Spleen (tissue), 11 donors: ENCODE measurements around the gene GRIA4. TPM values are rescaled to one million over a fixed set of nuclear protein-coding genes. Genes with fewer than 3 reads are reported as not detected.

Source experiments
- DNase-seq: peaks from one replicate; pipeline ENCODE4 v3.0.0-alpha.2; 2020
- H3K27ac ChIP-seq, 8 donors: fragments of 200-600 bp; sonication (generic) in 7 of 8; 1 replicate in 4 of 8; 2 replicates in 4 of 8; pipeline versions ENCODE4 v1.5.0 to v1.8.0; 2016 to 2021; ENCODE audit warnings: inconsistent platforms in 4 of 8, mild to moderate bottlenecking in 4 of 8, moderate library complexity in 1 of 8
- H3K27me3 ChIP-seq, 7 donors: fragments of 200-600 bp; sonication (generic) in 6 of 7; replicated peaks in 1 of 7; 1 replicate in 4 of 7; 2 replicates in 3 of 7; pipeline versions ENCODE4 v1.5.0 to v1.8.0; 2016 to 2021; ENCODE audit warnings: inconsistent platforms in 3 of 7, mild to moderate bottlenecking in 1 of 7
- H3K36me3 ChIP-seq, 6 donors: fragments of 200-600 bp; sonication (generic) in 5 of 6; 1 replicate in 4 of 6; 2 replicates in 2 of 6; pipeline versions ENCODE4 v1.5.0 to v1.8.0; 2016 to 2021; ENCODE audit warnings: inconsistent platforms in 2 of 6
- H3K4me1 ChIP-seq, 6 donors: fragments of 200-600 bp; sonication (generic) in 5 of 6; 1 replicate in 3 of 6; 2 replicates in 3 of 6; pipeline versions ENCODE4 v1.5.0 to v1.8.0; 2016 to 2021; ENCODE audit warnings: inconsistent platforms in 3 of 6
- H3K4me3 ChIP-seq, 8 donors: fragments of 200-600 bp; sonication (generic) in 7 of 8; 1 replicate in 4 of 8; 2 replicates in 4 of 8; pipeline versions ENCODE4 v1.5.0 to v1.8.0; 2016 to 2021; ENCODE audit warnings: inconsistent platforms in 4 of 8, mild to moderate bottlenecking in 4 of 8, moderate library complexity in 2 of 8
- H3K9me3 ChIP-seq, 8 donors: fragments of 200-600 bp; sonication (generic) in 7 of 8; 1 replicate in 4 of 8; 2 replicates in 4 of 8; pipeline versions ENCODE4 v1.5.0 to v1.8.0; 2016 to 2021; ENCODE audit warnings: inconsistent platforms in 4 of 8
- POLR2A ChIP-seq, 3 donors: fragments of 450-650 bp; IDR thresholded peaks; one replicate each; pipeline ENCODE4 v1.5.1; 2017; ENCODE audit warnings: antibody characterized with exemption in 3 of 3, mild to moderate bottlenecking in 1 of 3
- POLR2AphosphoS5 ChIP-seq, 3 donors: sonication (generic); formaldehyde crosslinking; IDR thresholded peaks; one replicate each; pipeline ENCODE4 v1.5.1; 2017; ENCODE audit warnings: antibody characterized with exemption in 3 of 3
- WGBS, 5 donors: extraction: QIAGEN DNeasy Blood & Tissue Kit in 3 of 5; methylation state at CpG; one replicate each; pipeline versions ENCODE4 v1.1.5 to v1.1.7; 2013 to 2018; 5-methylcytosine and 5-hydroxymethylcytosine counted together
- intact Hi-C: fragments of 100-400 bp; cut with DNase I; formaldehyde crosslinking; loops from one replicate; pipeline ENCODE4 v1.15.0; 2023; ENCODE audit warnings: low total_unique reads
- polyA plus RNA-seq, 3 donors: library from polyadenylated mRNA; stranded (reverse); fragments of 200-250 nt; gene quantifications; one replicate each; pipeline ENCODE4 v1.2.1, GENCODE V29; 2013
- total RNA-seq, 7 donors: library from RNA; depleted of rRNA in 3 of 7; stranded (reverse); fragments of >200 nt in 3 of 7; fragmentation: NEBNext Ultra II Directional in 4 of 7; extraction: Animal tissue kit (Norgen Biotek cat#: 25700) in 4 of 7; gene quantifications; one replicate each; pipeline versions ENCODE4 v1.1.0 to v1.2.1, GENCODE V29; 2016 to 2021
- TF ChIP-seq, protein P1 (sequence below), 11 experiments: fragments of 200-600 bp in 7 of 11; fragments of 450-650 bp in 4 of 11; sonication (generic) in 4 of 11; IDR thresholded peaks in 8 of 11; conservative IDR thresholded peaks in 3 of 11; 1 replicate in 7 of 11; 2 replicates in 4 of 11; pipeline versions ENCODE4 v1.4.0 to v1.8.0; 2016 to 2021; ENCODE audit warnings: antibody characterized with exemption in 11 of 11, inconsistent platforms in 4 of 11, mild to moderate bottlenecking in 1 of 11
- donor health status: healthy with polysubstance abuse.
- donor health status: DM: no; HTN: no; CAD: no; lungs with moderate emphysema.
- donor health status: DM: no; HTN: no; CAD: no.
- donor health status: Bipolar disorder and iron deficiency.
- donor health status: healthy.
- donor health status: DM: no; HTN: no; CAD: no.
- donor health status: DM: yes; HTN: yes; CAD: no.

GRIA4 gene
- total and polyA plus RNA-seq, 10 donors, result not detected

DNA sequence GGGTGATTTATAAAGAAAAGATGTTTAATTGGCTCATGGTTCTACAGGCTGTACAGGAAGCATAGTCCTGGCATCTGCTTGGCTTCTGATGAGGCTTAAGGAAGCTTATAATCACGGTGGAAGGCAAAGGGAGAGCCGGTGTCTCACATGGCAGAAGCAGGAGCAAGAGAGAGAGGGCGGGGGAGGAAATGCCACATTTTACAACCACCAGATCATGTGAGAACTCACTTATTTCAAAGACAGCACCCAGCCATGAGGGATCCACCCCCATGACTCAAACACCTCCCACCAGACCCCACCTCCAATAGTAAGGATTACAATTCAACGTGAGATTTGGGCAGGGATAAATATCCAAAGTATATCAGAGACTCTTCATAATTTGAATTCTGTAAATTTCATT lies 211.5 kb downstream of the GRIA4 start:
- no peaks in the 10 kb centered on the region for H3K27me3 ChIP-seq
- no peak overlapping the region for H3K27ac ChIP-seq
- H3K36me3 ChIP-seq, result no peaks in the 10 kb centered on the region
- intact Hi-C loops, result no loop called here
- no peaks in the 10 kb centered on the region for H3K9me3 ChIP-seq
- TF ChIP-seq POLR2AphosphoS5 (IDR thresholded peaks at IDR 0.05) (no peak), POLR2A (IDR thresholded peaks at IDR 0.05) (no peak)
- TF ChIP-seq, protein P1, sequence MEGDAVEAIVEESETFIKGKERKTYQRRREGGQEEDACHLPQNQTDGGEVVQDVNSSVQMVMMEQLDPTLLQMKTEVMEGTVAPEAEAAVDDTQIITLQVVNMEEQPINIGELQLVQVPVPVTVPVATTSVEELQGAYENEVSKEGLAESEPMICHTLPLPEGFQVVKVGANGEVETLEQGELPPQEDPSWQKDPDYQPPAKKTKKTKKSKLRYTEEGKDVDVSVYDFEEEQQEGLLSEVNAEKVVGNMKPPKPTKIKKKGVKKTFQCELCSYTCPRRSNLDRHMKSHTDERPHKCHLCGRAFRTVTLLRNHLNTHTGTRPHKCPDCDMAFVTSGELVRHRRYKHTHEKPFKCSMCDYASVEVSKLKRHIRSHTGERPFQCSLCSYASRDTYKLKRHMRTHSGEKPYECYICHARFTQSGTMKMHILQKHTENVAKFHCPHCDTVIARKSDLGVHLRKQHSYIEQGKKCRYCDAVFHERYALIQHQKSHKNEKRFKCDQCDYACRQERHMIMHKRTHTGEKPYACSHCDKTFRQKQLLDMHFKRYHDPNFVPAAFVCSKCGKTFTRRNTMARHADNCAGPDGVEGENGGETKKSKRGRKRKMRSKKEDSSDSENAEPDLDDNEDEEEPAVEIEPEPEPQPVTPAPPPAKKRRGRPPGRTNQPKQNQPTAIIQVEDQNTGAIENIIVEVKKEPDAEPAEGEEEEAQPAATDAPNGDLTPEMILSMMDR (IDR thresholded peaks at IDR 0.05 in 8 of 11, conservative IDR thresholded peaks at IDR 0.05 in 3 of 11), result no peak
- DNase-seq, result no peak
- no peaks in the 10 kb centered on the region for H3K4me1 ChIP-seq
- no peak overlapping the region for H3K4me3 ChIP-seq
- WGBS, 5 donors, result 60 to 72% (median 67%) methylated on average over 4 of the region's 4 CpGs

DNA sequence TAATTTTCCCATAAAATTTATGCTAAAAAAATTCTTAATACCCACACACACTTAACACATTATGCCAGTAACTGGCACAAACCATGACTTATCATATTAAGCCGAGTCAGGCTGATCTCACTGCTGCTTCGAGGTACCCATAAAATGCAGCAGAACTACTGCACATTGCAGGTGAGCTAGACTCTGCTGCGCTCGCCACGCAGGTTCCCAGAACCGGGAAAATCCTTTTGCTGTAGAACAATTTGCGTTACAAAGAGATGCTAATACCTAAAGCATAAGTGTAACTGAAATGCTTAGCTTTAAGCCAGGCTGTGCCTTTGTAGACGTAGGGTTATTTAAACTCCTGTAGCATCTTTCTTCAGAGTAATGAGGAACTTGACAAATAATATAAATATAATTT lies 211.9 kb downstream of the GRIA4 start:
- H3K4me1 ChIP-seq, result no peaks in the 10 kb centered on the region
- DNase-seq, result no peak
- H3K36me3 ChIP-seq, result no peaks in the 10 kb centered on the region
- H3K27ac ChIP-seq, result no peak overlapping the region
- no peaks in the 10 kb centered on the region for H3K27me3 ChIP-seq
- no peak for TF ChIP-seq POLR2A (IDR thresholded peaks at IDR 0.05)
- TF ChIP-seq, protein P1 (IDR thresholded peaks at IDR 0.05 in 8 of 11, conservative IDR thresholded peaks at IDR 0.05 in 3 of 11), result no peak
- no peak for TF ChIP-seq POLR2AphosphoS5 (IDR thresholded peaks at IDR 0.05)
- no peak overlapping the region for H3K4me3 ChIP-seq
- 76 to 82% (median 79%) methylated on average over 8 of the region's 8 CpGs for WGBS, 5 donors
- no peaks in the 10 kb centered on the region for H3K9me3 ChIP-seq
- intact Hi-C loops, result no loop called here

DNA sequence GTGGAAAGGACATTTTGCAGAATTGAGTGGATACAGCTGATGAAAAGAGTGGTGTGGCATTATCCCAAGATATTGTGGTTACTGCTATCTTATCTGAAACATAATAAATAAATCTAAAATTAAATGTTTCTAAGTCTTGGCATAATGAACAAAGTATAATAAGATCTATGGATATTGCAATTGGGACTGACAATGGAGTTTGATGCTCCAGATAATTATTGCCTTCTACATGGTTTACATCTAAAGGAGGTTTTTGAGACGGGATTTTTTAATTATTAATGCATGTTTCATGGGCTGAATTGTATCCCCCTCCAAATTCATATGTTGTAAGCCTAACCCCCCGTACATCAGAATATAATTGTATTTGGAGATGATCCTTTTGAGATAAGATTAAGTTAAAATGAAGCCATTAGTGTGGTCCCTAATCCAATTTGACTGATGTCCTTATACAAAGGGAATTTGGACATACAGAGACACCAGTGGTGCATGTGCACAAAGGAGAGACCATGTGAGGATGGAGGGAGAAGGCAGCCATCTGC lies 213.7 kb downstream of the GRIA4 start:
- Histone ChIP-seq H3K27ac (no peak overlapping the region), H3K9me3 (no peaks in the 10 kb centered on the region), H3K4me3 (no peak overlapping the region), H3K4me1 (no peaks in the 10 kb centered on the region), H3K36me3 (no peaks in the 10 kb centered on the region), H3K27me3 (no peaks in the 10 kb centered on the region)
- intact Hi-C loops, result no loop called here
- WGBS, 5 donors, result 70 to 90% (median 76%) methylated on average over 2 of the region's 2 CpGs
- TF ChIP-seq, protein P1 (IDR thresholded peaks at IDR 0.05 in 8 of 11, conservative IDR thresholded peaks at IDR 0.05 in 3 of 11), result no peak
- TF ChIP-seq POLR2AphosphoS5 (IDR thresholded peaks at IDR 0.05) (no peak), POLR2A (IDR thresholded peaks at IDR 0.05) (no peak)
- DNase-seq, result no peak

DNA sequence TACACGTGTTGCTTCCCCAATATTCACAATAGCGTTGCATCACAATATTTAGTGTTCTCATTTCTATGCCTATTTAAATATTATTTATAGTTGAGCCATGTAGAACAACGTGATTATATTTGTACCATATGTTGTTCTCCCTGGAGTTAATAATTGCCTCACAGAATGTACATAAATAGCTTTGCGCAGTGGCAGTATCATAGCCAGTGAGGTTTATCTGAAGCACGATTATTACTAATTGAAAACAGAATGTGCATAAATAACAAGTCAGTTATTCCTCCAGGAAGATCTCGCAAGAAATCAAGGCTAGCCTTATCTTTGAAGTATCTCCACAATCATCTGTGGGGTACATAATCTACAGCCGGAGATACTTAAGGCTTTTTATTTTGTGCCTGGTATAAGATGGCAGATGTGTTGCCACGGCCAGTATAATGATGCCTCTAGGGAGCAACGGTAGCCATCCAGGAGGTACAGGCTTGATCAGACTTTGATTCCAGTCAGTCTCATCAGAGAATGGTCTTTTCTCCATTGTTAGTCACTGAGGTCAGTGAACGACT lies 214.7 kb downstream of the GRIA4 start:
- TF ChIP-seq, protein P1 (IDR thresholded peaks at IDR 0.05 in 8 of 11, conservative IDR thresholded peaks at IDR 0.05 in 3 of 11), result no peak
- TF ChIP-seq POLR2AphosphoS5 (IDR thresholded peaks at IDR 0.05) (no peak), POLR2A (IDR thresholded peaks at IDR 0.05) (no peak)
- H3K4me1 ChIP-seq, result peaks cover 0 to 5% (median 0%) of the 10 kb centered on the region in 6 donors
- 81 to 89% (median 88%) methylated on average over 10 of the region's 10 CpGs for WGBS, 5 donors
- H3K27ac ChIP-seq, result no peak overlapping the region
- H3K4me3 ChIP-seq, result no peak overlapping the region
- intact Hi-C loops, result no loop called here
- H3K9me3 ChIP-seq, result no peaks in the 10 kb centered on the region
- DNase-seq, result no peak
- H3K27me3 ChIP-seq, result no peaks in the 10 kb centered on the region
- no peaks in the 10 kb centered on the region for H3K36me3 ChIP-seq
